Activated T-helper 17 cell treated with anti-CD3 and anti-CD28 coated beads, Interleukin-2, amount 50 U/mL, for 72 hours (primary cell): ENCODE results near the gene ZCWPW1. TPM values are rescaled to one million over a fixed set of nuclear protein-coding genes. Genes with fewer than 3 reads are reported as not detected.

ENCODE experiments used
- ATAC-seq: fragments of 150-1000 bp; cut with Tn5 transposase; replicated peaks from 2 replicates; pipeline ENCODE4 v1.10.0; 2021; ENCODE audit warnings: mild to moderate bottlenecking, moderate library complexity
- H3K27ac Mint-ChIP-seq: one replicate; pipeline ENCODE4 v1.8.0; 2022; ENCODE audit warnings: mixed read lengths
- H3K27me3 Mint-ChIP-seq: one replicate; pipeline ENCODE4 v1.8.0; 2022; ENCODE audit warnings: mixed read lengths
- H3K36me3 Mint-ChIP-seq: one replicate; pipeline ENCODE4 v1.8.0; 2022; ENCODE audit warnings: low read depth, mild to moderate bottlenecking, mixed read lengths
- H3K4me1 Mint-ChIP-seq: one replicate; pipeline ENCODE4 v1.8.0; 2022; ENCODE audit warnings: mixed read lengths
- H3K4me3 Mint-ChIP-seq: one replicate; pipeline ENCODE4 v1.8.0; 2022; ENCODE audit warnings: mild to moderate bottlenecking, mixed read lengths
- H3K9me3 Mint-ChIP-seq: one replicate; pipeline ENCODE4 v1.8.0; 2022; ENCODE audit warnings: mixed read lengths
- total RNA-seq, 2 donors: library from RNA; stranded (reverse); gene quantifications; one replicate each; pipeline ENCODE4 v1.2.3, GENCODE V29; 2022

ZCWPW1 gene, protein sequence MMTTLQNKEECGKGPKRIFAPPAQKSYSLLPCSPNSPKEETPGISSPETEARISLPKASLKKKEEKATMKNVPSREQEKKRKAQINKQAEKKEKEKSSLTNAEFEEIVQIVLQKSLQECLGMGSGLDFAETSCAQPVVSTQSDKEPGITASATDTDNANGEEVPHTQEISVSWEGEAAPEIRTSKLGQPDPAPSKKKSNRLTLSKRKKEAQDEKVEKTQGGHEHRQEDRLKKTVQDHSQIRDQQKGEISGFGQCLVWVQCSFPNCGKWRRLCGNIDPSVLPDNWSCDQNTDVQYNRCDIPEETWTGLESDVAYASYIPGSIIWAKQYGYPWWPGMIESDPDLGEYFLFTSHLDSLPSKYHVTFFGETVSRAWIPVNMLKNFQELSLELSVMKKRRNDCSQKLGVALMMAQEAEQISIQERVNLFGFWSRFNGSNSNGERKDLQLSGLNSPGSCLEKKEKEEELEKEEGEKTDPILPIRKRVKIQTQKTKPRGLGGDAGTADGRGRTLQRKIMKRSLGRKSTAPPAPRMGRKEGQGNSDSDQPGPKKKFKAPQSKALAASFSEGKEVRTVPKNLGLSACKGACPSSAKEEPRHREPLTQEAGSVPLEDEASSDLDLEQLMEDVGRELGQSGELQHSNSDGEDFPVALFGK
- total RNA-seq: 1 to 10 TPM; 3.1 to 3.8 TPM

DNA sequence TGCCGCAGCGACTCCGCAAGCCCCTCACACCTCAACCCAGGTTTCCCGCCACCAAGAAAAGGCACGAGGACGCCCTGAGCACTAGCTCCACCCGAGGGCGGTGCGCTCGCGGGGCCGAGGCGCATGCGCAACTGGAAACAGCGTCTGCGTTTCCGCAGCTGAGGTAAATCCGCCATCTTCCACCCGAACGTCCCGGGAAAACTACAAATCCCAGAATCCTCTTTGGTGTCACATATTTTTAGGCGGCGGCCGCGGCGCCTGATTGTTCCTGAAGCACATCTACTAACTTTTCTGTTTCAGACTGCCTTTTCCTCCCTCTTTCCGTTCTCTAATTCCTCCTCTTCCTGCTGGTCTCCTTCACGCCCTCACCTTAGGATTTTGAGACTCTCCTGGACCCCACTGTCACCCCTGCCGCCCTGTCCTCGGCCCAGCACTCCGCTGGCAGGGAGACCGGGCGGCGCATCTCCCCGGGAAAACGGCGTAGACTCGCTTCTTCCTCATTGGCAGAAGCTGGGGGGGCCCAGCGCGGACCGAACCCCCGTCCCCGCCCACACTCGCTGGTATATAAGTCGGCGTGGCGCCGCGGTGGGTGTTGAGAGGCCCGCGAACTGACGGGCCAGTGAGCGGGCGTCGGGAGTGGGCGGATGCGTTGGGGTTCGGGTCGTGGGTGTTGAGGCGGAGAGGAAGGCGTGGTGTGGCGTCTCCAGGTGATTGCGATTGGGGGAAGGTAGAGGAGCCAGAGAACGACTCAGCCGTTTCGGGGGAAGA lies at the start of gene ZCWPW1:
Gene ZCWPW1, minus strand, starts transcription at position 505 of the 768 bp plus-strand sequence. CDS start 8,054 bp downstream, outside the sequence.
- ATAC-seq: peak; percentile 57
- Mint-ChIP-seq H3K9me3 (peaks cover 4% of the 10 kb centered on the region), H3K27me3 (no peaks in the 10 kb centered on the region), H3K4me3 (peak within 1 kb of the TSS; percentile 87), H3K4me1 (peaks cover 25% of the 10 kb centered on the region), H3K27ac (peak within 1 kb of the TSS; percentile 100), H3K36me3 (peaks cover 53% of the 10 kb centered on the region)

DNA sequence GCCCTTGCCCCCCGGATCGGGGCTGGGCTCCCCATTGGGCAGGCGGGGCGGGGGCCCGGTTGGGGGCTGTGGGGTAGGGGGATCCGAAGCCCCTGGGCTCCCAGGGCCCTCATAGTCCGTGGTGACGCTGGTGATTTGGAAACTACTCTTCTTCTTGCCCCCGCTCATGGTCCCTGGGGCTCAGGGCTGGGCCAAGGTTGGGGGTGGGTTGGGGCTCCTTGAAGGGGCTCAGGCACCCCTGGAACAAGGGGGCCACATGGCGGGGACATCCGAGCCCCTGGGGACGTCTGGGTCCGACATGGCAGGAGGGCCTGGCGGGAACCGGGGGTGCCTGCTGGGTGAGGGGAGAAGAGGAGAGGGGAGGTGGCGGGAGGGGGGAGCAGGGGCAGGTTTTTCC lies 49.4 kb upstream of the ZCWPW1 start:
- H3K4me1 Mint-ChIP-seq: peaks cover 25% of the 10 kb centered on the region

GRCh38 chr7:100476903-100477870 lies 48.7 kb upstream of the ZCWPW1 start:
- peak overlapping the region; percentile 87 for H3K4me3 Mint-ChIP-seq
- H3K9me3 Mint-ChIP-seq: no peaks in the 10 kb centered on the region
- peak overlapping the region; percentile 91 for H3K27ac Mint-ChIP-seq
- ATAC-seq: no peak
- no peaks in the 10 kb centered on the region for H3K27me3 Mint-ChIP-seq
- H3K36me3 Mint-ChIP-seq: peaks cover 68% of the 10 kb centered on the region
- peaks cover 22% of the 10 kb centered on the region for H3K4me1 Mint-ChIP-seq

More for the DNA sequence above, 49.4 kb upstream of the ZCWPW1 start:
- Mint-ChIP-seq H3K27me3 (no peaks in the 10 kb centered on the region), H3K4me3 (peak overlapping the region; percentile 87), H3K36me3 (peaks cover 63% of the 10 kb centered on the region), H3K9me3 (no peaks in the 10 kb centered on the region), H3K27ac (peak overlapping the region; percentile 85)
- no peak for ATAC-seq

- H3K9me3 Mint-ChIP-seq: no peaks in the 10 kb centered on the region
- H3K27ac Mint-ChIP-seq: peak overlapping the region; percentile 91
- H3K36me3 Mint-ChIP-seq: peaks cover 78% of the 10 kb centered on the region
- H3K4me1 Mint-ChIP-seq: peaks cover 22% of the 10 kb centered on the region
- ATAC-seq: no peak
- no peaks in the 10 kb centered on the region for H3K27me3 Mint-ChIP-seq
- peak overlapping the region; percentile 87 for H3K4me3 Mint-ChIP-seq
Observed at GRCh38 chr7:100476101-100476780, 47.7 kb upstream of the ZCWPW1 start.

DNA sequence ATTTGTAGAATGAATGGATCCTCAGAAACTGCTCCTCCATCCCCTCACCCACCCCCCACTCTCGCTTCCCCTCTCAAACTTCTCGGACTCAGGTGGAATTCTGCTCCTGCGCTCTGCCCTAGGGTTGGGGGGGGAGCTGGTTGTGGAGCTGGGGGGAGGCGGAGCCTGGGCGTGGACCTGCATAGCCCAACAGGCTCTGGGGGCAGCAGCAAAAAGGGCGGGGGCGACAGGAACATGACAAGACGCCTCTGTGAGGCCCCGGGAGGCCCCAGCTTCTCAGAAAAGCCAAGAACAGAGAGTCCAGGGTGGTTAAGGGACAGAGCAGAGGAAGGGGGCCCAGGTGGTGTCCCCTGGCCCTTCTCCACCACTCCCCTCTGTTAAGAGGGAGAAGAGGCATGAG lies 47.0 kb upstream of the ZCWPW1 start:
- ATAC-seq: no peak
- Mint-ChIP-seq H3K9me3 (no peaks in the 10 kb centered on the region), H3K4me1 (peaks cover 22% of the 10 kb centered on the region), H3K27me3 (no peaks in the 10 kb centered on the region), H3K4me3 (peak overlapping the region; percentile 87), H3K27ac (peak overlapping the region; percentile 91), H3K36me3 (peaks cover 84% of the 10 kb centered on the region)

- Mint-ChIP-seq H3K27ac (peak overlapping the region; percentile 43), H3K4me3 (peak overlapping the region; percentile 87), H3K4me1 (peaks cover 22% of the 10 kb centered on the region), H3K27me3 (no peaks in the 10 kb centered on the region), H3K36me3 (peaks cover 97% of the 10 kb centered on the region), H3K9me3 (no peaks in the 10 kb centered on the region)
- ATAC-seq: peak; percentile 9
Observed at GRCh38 chr7:100472854-100473499, 44.5 kb upstream of the ZCWPW1 start.

- Mint-ChIP-seq H3K9me3 (no peaks in the 10 kb centered on the region), H3K4me1 (peaks cover 22% of the 10 kb centered on the region), H3K27ac (no peak overlapping the region), H3K36me3 (peaks cover 97% of the 10 kb centered on the region), H3K27me3 (no peaks in the 10 kb centered on the region), H3K4me3 (no peak overlapping the region)
- no peak for ATAC-seq
Observed at GRCh38 chr7:100472121-100472851, 43.8 kb upstream of the ZCWPW1 start.

- no peak overlapping the region for H3K27ac Mint-ChIP-seq
- no peak for ATAC-seq
Observed at GRCh38 chr7:100471021-100471420, 42.5 kb upstream of the ZCWPW1 start.

GRCh38 chr7:100469227-100470044 lies 40.9 kb upstream of the ZCWPW1 start:
- Mint-ChIP-seq H3K36me3 (peaks cover 96% of the 10 kb centered on the region), H3K9me3 (no peaks in the 10 kb centered on the region), H3K4me3 (no peak overlapping the region), H3K4me1 (peaks cover 10% of the 10 kb centered on the region), H3K27ac (peak overlapping the region; percentile 30), H3K27me3 (no peaks in the 10 kb centered on the region)
- peak; percentile 86 for ATAC-seq

More at GRCh38 chr7:100471021-100471420, 42.5 kb upstream of the ZCWPW1 start:
- Mint-ChIP-seq H3K9me3 (no peaks in the 10 kb centered on the region), H3K27me3 (no peaks in the 10 kb centered on the region), H3K36me3 (peaks cover 97% of the 10 kb centered on the region), H3K4me1 (peaks cover 16% of the 10 kb centered on the region), H3K4me3 (no peak overlapping the region)

GRCh38 chr7:100467638-100468373 lies 39.3 kb upstream of the ZCWPW1 start:
- no peak for ATAC-seq
- no peaks in the 10 kb centered on the region for H3K4me1 Mint-ChIP-seq
- H3K27ac Mint-ChIP-seq: no peak overlapping the region
- no peaks in the 10 kb centered on the region for H3K27me3 Mint-ChIP-seq
- H3K9me3 Mint-ChIP-seq: no peaks in the 10 kb centered on the region
- no peak overlapping the region for H3K4me3 Mint-ChIP-seq
- peaks cover 96% of the 10 kb centered on the region for H3K36me3 Mint-ChIP-seq
